ENCODE results near the gene SRSF6. TPM values are rescaled to one million over a fixed set of nuclear protein-coding genes. Genes with fewer than 3 reads are reported as not detected.

The SRSF6 gene
- total RNA-seq, 2 experiments from 2014 or later, result 106 to 109 TPM

DNA sequence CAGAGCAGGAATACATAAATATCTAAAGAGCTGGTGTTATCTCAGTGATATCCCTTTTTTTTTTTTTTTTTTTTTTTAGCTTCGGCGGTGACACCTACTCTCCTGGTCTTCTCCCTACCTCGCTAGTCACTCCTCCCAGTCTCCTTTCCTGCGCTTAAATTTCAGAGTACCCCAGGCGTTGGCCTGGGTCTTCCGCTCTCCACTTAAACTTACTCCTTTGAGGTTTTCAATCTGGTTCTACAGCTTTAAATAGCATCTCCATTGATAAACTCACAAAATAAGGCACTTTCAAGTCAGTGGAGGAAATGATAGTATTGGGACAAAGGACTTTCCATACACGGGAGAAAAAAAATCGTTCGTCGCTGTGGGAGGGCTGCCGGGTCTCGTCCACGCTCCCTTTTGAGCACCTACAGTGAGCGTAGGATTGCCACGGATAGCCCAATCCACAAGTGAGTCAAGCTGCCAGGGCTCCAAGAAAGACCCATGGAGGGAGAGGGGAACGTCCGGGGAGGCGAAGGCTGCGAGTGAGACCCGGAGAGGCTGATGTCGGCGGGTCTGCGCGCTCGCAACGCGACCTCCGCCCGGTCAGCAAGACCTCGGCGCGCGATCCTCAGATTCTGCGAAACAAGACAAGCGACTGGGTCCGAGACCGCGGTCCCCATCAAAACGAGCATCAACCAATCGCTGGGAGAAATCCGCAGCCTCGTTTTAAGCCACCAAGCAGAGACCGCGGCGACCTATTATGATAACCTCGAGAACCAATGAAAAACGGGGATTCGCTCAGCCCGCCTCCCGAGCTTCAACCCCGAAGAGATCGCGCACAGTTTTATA is 672 bp upstream of the SRSF6 start:
- H3K4me1 Mint-ChIP-seq, result peaks cover 33% of the 10 kb centered on the region
- H3K4me3 Mint-ChIP-seq, result peak overlapping the region; percentile 86
- ChIA-PET POLR2A (interaction anchor here (0.7 to 3.3 kb wide), 33 partner anchors 8 to 1764 kb away, joined by 3 to 31 read pairs (median 5); partner anchors contain the start of genes IFT52, L3MBTL1, MYBL2 and OSER1), CTCF (interaction anchor here (0.6 to 1.8 kb wide), 7 partner anchors 8 to 1763 kb away, joined by 3 to 7 read pairs (median 4); no protein-coding TSS in a partner anchor)
- H3K9me3 Mint-ChIP-seq, result no peaks in the 10 kb centered on the region
- H3K27ac Mint-ChIP-seq, result peak overlapping the region; percentile 93
- DNase-seq, result peak; percentile 91
- peaks cover 4% of the 10 kb centered on the region for H3K27me3 Mint-ChIP-seq
- peaks cover 33% of the 10 kb centered on the region for H3K36me3 Mint-ChIP-seq (ENCODE audit: low read depth)

DNA sequence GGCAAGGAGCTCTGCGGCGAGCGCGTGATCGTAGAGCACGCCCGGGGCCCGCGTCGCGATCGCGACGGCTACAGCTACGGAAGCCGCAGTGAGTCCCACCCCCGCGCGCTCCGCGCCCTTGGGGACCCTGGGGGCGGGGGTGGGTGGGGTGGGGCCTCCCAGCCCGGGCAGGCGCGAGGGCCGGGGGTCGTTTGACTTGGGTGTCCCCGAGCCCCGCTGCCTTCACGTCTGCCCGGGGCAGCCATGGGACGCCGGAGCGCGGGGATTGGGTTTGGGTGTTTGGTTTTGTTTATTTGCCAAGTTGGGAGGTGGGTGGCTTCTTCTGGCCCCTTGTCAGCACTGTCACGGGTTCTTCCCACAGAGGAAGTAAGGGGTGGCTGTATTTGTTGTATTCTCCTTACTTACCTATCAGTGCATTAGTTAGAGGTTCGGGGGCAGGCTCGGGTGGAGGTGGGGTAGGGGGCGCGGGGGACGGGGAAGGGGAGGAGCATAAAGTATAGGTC is 777 bp downstream of the SRSF6 start:
- Mint-ChIP-seq H3K36me3 (ENCODE audit: low read depth) (peaks cover 43% of the 10 kb centered on the region), H3K27me3 (peaks cover 4% of the 10 kb centered on the region), H3K4me1 (peaks cover 41% of the 10 kb centered on the region), H3K9me3 (no peaks in the 10 kb centered on the region), H3K27ac (peak overlapping the region; percentile 93), H3K4me3 (peak overlapping the region; percentile 86)
- POLR2A ChIA-PET, result interaction anchor here (0.6 to 3.3 kb wide), 19 partner anchors 8 to 1765 kb away, joined by 3 to 31 read pairs (median 7); partner anchors contain the start of genes IFT52 and MYBL2
- CTCF ChIA-PET, result interaction anchor here (1.8 kb wide), 2 partner anchors 10 to 56 kb away, joined by 6 to 7 read pairs; no protein-coding TSS in a partner anchor
- no peak for DNase-seq

DNA sequence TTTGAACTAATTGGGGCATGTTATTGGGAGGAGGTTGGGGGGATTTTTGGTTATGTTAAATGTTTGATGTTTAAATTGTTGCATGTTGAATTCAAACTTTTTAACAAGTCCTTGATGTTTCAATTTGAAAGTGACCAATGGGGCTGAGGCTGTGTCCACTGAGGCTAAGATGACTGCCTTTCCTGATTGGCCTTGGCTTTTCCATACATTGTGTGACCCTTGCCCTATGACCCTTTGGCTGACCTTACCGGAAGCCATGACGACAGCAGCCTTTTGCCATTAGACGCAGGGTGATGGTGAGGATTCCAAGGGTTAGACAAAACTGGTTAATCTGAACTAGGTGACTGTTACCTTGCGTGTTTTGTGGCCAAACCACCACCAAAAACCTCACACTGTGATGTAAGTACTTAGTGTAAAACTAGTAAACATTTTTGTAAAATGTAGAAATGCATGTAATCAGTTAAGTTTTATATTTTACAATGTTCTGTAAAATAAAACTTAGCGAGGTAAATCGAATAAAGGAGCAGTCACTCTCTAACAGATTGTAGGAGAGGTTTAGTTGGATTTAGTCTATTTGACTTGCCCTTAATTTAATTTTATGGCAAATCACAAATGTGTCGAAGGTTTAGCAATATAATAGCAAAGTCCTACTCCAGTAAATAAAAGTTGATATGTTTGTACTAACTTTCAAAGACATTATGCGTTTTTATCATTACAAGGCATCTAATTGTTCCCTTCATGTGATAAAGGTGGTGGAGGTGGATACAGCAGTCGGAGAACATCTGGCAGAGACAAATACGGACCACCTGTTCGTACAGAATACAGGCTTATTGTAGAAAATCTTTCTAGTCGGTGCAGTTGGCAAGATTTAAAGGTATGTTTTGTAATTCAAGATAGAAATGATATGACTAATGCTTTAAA is 1.6 kb downstream of the SRSF6 start:
- H3K9me3 Mint-ChIP-seq, result no peaks in the 10 kb centered on the region
- ChIA-PET POLR2A (interaction anchor here (0.7 to 3.3 kb wide), 8 partner anchors 13 to 633 kb away, joined by 3 to 31 read pairs (median 12); partner anchors contain the start of genes IFT52 and MYBL2), CTCF (no interaction called here)
- peak overlapping the region; percentile 86 for H3K4me3 Mint-ChIP-seq
- peaks cover 51% of the 10 kb centered on the region for H3K36me3 Mint-ChIP-seq (ENCODE audit: low read depth)
- DNase-seq, result peak; percentile 53
- H3K27me3 Mint-ChIP-seq, result peaks cover under 1% of the 10 kb centered on the region
- H3K27ac Mint-ChIP-seq, result peak overlapping the region; percentile 76
- H3K4me1 Mint-ChIP-seq, result peaks cover 45% of the 10 kb centered on the region

DNA sequence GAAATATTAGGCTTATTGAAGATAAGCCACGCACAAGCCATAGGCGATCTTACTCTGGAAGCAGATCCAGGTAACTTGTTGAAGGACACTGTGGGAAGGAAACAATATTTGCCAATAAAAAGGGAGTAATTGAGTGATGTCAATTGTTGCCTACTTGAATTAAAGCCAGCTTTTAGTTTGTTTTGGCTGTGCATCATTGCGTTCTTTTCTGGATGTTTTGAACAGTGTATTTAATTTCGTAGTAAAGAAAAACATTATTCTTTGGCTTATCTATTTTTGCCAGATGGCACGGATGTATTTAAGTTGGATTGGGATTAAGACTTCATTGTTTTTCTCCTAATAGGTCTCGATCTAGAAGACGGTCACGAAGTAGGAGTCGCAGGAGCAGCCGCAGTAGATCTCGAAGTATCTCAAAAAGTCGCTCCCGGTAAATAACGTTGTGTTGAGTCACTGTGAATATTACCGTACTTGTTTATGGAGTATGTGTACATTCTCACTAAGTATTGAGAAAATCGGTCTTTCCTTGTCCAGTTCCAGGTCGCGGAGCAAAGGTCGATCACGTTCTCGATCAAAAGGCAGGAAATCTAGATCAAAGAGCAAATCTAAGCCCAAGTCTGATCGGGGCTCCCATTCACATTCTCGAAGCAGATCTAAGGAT is 2.6 kb downstream of the SRSF6 start:
- ChIA-PET POLR2A (no interaction called here), CTCF (interaction anchor here (0.5 kb wide), 1 partner anchor 117 kb away, joined by 3 read pairs; no protein-coding TSS in a partner anchor)
- peaks cover 59% of the 10 kb centered on the region for H3K36me3 Mint-ChIP-seq (ENCODE audit: low read depth)
- H3K27ac Mint-ChIP-seq, result no peak overlapping the region
- no peaks in the 10 kb centered on the region for H3K9me3 Mint-ChIP-seq
- H3K27me3 Mint-ChIP-seq, result no peaks in the 10 kb centered on the region
- H3K4me1 Mint-ChIP-seq, result peaks cover 45% of the 10 kb centered on the region
- peak overlapping the region; percentile 20 for H3K4me3 Mint-ChIP-seq
- DNase-seq, result no peak

DNA sequence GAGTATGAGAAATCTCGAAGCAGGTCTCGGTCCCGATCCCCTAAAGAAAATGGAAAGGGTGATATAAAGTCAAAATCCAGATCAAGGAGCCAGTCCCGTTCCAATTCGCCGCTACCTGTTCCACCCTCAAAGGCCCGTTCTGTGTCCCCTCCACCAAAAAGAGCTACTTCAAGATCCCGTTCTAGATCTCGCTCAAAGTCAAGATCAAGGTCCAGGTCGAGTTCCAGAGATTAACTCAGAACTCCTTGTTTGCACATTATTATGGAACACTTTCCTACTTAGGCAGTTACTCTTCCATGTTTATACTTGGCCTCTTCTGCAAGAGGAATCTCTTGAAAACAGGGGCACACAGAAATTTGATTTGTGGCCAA is 3.1 kb downstream of the SRSF6 start:
- Mint-ChIP-seq H3K36me3 (ENCODE audit: low read depth) (peaks cover 59% of the 10 kb centered on the region), H3K27me3 (no peaks in the 10 kb centered on the region), H3K4me3 (no peak overlapping the region), H3K9me3 (no peaks in the 10 kb centered on the region), H3K4me1 (peaks cover 45% of the 10 kb centered on the region), H3K27ac (no peak overlapping the region)
- no peak for DNase-seq
- CTCF ChIA-PET, result interaction anchor here (0.5 to 1.4 kb wide), 3 partner anchors 12 to 116 kb away, joined by 3 to 5 read pairs (median 3); no protein-coding TSS in a partner anchor
- POLR2A ChIA-PET, result no interaction called here

DNA sequence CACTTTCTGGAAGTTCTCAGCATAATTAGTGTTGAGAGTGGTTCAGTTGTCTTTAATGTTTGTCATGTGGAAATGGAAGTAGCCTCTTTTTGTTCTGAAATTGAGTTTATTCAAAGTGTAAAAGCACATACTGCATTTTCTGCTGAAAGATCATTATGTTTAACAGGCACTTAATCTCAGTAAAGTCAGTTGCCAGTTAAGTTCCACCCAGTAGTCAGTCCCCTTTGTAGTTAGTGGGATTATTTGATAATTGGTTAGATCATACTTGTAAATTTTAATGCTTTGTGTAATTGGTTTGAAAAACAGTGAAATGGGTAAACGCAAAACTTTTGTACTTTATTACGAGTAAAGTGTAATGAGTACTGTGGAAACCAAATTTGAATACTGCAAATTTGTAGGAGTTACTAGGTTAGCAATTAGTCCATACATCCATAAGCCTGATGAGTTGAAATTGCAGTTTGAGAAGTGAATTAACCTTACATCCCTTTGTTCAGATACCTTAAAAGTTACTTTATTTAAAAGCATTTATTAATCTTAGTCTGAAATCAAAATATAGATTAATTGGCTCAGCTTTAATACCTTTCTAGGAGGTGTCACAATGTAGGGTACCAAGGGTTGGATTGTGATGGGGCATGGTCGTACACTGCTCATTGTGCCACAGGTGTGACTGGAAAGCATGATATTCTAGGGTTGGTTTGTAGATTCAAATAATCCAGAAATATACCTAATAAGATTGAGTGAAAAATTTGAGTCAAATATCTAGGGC is 4.4 kb downstream of the SRSF6 start:
- Mint-ChIP-seq H3K4me1 (peaks cover 40% of the 10 kb centered on the region), H3K27me3 (no peaks in the 10 kb centered on the region), H3K36me3 (ENCODE audit: low read depth) (peaks cover 69% of the 10 kb centered on the region), H3K9me3 (no peaks in the 10 kb centered on the region), H3K4me3 (no peak overlapping the region), H3K27ac (no peak overlapping the region)
- CTCF ChIA-PET, result interaction anchor here (0.6 to 1.4 kb wide), 2 partner anchors 13 to 19 kb away, joined by 3 to 5 read pairs; no protein-coding TSS in a partner anchor
- POLR2A ChIA-PET, result no interaction called here
- DNase-seq, result no peak

DNA sequence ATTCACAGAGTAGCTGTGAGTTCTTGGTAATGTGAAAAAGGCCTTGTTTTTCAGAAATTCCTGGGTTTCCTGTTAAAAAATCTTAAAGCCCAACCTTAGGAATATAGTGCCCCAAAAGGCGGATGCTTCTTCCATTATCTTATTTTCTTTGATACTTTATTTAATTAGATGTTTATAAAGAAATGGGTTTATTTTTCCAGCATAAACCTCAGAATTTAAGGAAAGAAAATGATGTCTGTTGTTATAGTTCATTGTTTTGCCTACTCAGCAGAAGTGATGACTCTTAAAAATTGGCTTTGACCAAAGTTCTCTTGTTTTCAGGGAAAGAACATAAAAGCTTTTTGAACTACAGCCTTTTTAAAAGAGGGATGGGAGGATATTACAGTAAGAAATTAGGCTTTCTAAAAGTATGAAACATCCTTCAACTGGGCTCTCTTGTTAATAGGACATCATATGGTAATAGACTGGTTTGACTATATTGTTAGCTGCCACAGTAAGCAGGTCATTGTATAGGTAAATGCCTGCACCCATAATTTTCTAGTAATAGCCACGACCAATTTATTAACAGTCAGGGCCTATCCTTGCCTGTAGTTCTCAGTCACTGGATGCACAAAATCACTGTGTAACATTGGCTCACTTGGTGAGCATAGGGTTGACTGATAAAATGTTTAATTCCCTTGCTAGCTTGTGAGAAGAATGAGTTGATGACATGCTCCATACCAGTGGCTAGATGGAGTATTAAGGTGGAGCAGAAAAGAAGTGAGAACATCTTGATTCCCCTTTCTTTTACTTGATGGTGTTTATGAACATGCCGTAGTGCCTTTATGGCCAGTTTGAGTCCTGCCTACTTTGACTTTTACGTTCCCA is 5.2 kb downstream of the SRSF6 start:
- Mint-ChIP-seq H3K4me3 (no peak overlapping the region), H3K36me3 (ENCODE audit: low read depth) (peaks cover 71% of the 10 kb centered on the region), H3K9me3 (no peaks in the 10 kb centered on the region), H3K4me1 (peaks cover 40% of the 10 kb centered on the region), H3K27ac (no peak overlapping the region), H3K27me3 (no peaks in the 10 kb centered on the region)
- POLR2A ChIA-PET, result no interaction called here
- DNase-seq, result no peak
- CTCF ChIA-PET, result no interaction called here

DNA sequence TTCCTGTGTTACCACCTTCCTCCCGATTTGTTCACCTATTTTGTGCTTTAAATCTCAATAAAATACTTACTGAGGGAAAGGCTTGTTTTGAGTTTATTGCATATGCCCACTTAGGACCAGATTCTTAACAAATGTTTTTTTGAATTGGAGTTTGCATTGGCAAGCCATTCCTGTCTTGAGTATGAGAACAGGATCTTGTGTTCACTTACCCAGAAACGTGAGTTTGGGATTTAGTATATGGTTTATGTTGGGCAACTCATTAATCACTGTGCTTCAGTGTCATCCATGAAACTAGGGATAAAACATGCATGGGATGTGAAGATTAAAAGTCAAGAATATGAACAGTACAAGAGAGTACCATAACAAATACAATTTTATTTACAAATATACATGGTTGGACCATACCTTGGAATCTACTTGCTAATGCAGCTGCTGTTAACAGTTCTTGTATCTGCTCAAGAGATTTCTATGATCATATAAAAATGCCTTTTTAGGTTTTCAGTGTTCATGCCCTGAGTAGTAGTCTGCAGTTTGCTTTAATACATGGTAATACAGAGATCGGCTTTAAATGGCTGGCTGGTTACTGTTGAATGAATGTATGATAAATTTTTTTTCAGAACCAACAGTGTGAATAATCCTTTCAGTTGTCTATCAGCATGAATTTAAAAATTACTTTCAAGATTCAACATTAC is 6.0 kb downstream of the SRSF6 start:
- Mint-ChIP-seq H3K36me3 (ENCODE audit: low read depth) (peaks cover 71% of the 10 kb centered on the region), H3K9me3 (no peaks in the 10 kb centered on the region), H3K4me3 (no peak overlapping the region), H3K27me3 (no peaks in the 10 kb centered on the region), H3K27ac (no peak overlapping the region), H3K4me1 (peaks cover 40% of the 10 kb centered on the region)
- no peak for DNase-seq
- ChIA-PET POLR2A (interaction anchor here (0.8 kb wide), 1 partner anchor 14 kb away, joined by 3 read pairs; no protein-coding TSS in a partner anchor), CTCF (interaction anchor here (0.6 kb wide), 1 partner anchor 228 kb away, joined by 3 read pairs; no protein-coding TSS in a partner anchor)

DNA sequence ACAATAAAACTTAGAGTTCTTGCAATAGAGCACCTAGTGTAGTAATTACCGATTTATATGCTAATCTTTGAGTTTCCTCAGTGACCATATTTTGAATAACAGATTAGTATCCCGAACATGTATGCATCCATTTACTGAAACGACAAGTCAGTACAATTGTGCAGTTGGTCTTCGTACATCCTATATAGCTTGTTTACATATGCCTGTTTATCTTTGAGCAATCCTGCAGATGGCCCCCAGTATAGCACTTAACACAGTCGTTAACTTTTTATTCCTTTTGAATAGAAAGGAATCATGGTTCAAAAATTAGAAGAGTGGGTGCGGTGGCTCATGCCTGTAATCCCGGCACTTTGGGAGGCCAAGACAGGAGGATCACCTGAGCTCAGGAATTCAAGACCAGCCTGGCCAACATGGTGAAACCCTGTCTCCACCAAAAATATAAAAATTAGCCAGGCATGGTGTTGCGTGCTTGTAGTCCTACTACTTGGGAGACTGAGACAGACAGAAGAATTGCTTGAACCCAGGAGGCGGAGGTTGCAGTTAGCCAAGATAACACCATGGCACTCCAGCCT is 6.6 kb downstream of the SRSF6 start:
- H3K36me3 Mint-ChIP-seq (ENCODE audit: low read depth), result peaks cover 66% of the 10 kb centered on the region
- no peak overlapping the region for H3K27ac Mint-ChIP-seq

DNA sequence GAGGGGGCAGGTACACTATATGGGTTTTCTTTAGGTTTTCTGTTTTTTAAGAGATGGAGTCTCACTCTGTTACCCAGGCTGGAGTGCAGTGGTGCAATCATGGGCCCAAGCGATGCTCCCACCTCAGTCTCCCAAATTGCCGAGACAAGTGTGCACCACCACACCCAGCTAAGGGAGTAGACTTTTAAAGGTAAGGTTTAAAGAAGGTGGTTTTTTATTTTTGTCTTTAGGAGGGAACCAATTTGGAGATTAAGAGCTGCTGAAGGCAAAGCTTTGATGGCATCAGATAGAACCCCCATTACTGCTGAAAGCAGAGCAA is 7.9 kb downstream of the SRSF6 start:
- no peak for DNase-seq
- Mint-ChIP-seq H3K9me3 (no peaks in the 10 kb centered on the region), H3K4me3 (no peak overlapping the region), H3K4me1 (peaks cover 22% of the 10 kb centered on the region), H3K36me3 (ENCODE audit: low read depth) (peaks cover 57% of the 10 kb centered on the region), H3K27me3 (no peaks in the 10 kb centered on the region), H3K27ac (no peak overlapping the region)
- ChIA-PET POLR2A (interaction anchor here (2.3 to 2.6 kb wide), 2 partner anchors 8 to 10 kb away, joined by 6 to 21 read pairs; partner anchors contain the start of gene SRSF6), CTCF (no interaction called here)

More for the DNA sequence above, 6.6 kb downstream of the SRSF6 start:
- DNase-seq, result no peak
- ChIA-PET POLR2A (interaction anchor here (0.8 kb wide), 1 partner anchor 13 kb away, joined by 3 read pairs; no protein-coding TSS in a partner anchor), CTCF (interaction anchor here (0.6 kb wide), 1 partner anchor 228 kb away, joined by 3 read pairs; no protein-coding TSS in a partner anchor)
- Mint-ChIP-seq H3K9me3 (no peaks in the 10 kb centered on the region), H3K4me3 (no peak overlapping the region), H3K4me1 (peaks cover 34% of the 10 kb centered on the region), H3K27me3 (no peaks in the 10 kb centered on the region)
